ENCODE results near the gene DEK.

The DEK gene

GRCh38 chr6:18308070-18308735 is 43.9 kb upstream of the DEK start:
- no peak for TF ChIP-seq EZH2phosphoT487 (conservative IDR thresholded peaks at IDR 0.05; ENCODE audit: low read length)
- TF ChIP-seq, protein P1, sequence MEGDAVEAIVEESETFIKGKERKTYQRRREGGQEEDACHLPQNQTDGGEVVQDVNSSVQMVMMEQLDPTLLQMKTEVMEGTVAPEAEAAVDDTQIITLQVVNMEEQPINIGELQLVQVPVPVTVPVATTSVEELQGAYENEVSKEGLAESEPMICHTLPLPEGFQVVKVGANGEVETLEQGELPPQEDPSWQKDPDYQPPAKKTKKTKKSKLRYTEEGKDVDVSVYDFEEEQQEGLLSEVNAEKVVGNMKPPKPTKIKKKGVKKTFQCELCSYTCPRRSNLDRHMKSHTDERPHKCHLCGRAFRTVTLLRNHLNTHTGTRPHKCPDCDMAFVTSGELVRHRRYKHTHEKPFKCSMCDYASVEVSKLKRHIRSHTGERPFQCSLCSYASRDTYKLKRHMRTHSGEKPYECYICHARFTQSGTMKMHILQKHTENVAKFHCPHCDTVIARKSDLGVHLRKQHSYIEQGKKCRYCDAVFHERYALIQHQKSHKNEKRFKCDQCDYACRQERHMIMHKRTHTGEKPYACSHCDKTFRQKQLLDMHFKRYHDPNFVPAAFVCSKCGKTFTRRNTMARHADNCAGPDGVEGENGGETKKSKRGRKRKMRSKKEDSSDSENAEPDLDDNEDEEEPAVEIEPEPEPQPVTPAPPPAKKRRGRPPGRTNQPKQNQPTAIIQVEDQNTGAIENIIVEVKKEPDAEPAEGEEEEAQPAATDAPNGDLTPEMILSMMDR (IDR thresholded peaks at IDR 0.05; ENCODE audit: insufficient read depth, low read length, poor library complexity, severe bottlenecking): no peak
- no peaks in the 10 kb centered on the region for H3F3A ChIP-seq (ENCODE audit: insufficient read depth)
- H3K27ac ChIP-seq (ENCODE audit: low read depth, low read length): no peak overlapping the region
- H3K79me2 ChIP-seq (ENCODE audit: insufficient read depth, low read length): no peaks in the 10 kb centered on the region
- no peak overlapping the region for H3K4me2 ChIP-seq (ENCODE audit: low read depth, low read length, poor library complexity, severe bottlenecking)
- no peaks in the 10 kb centered on the region for H3K36me3 ChIP-seq (ENCODE audit: low read length)
- H4K20me1 ChIP-seq (ENCODE audit: low read depth, low read length): no peaks in the 10 kb centered on the region
- no peaks in the 10 kb centered on the region for H3K9me3 ChIP-seq (ENCODE audit: insufficient read depth, low read length)
- no peaks in the 10 kb centered on the region for H3K27me3 ChIP-seq (ENCODE audit: low read length)
- H3K9ac ChIP-seq (ENCODE audit: low read length): no peak overlapping the region
- H3K4me3 ChIP-seq (ENCODE audit: insufficient read depth, low read length, poor library complexity, severe bottlenecking): no peak overlapping the region
- no peaks in the 10 kb centered on the region for H3K9me2 ChIP-seq (replicated peaks; ENCODE audit: insufficient read depth, low read length)
- H2AFZ ChIP-seq (ENCODE audit: low read depth, low read length, severe bottlenecking): no peak overlapping the region

DNA sequence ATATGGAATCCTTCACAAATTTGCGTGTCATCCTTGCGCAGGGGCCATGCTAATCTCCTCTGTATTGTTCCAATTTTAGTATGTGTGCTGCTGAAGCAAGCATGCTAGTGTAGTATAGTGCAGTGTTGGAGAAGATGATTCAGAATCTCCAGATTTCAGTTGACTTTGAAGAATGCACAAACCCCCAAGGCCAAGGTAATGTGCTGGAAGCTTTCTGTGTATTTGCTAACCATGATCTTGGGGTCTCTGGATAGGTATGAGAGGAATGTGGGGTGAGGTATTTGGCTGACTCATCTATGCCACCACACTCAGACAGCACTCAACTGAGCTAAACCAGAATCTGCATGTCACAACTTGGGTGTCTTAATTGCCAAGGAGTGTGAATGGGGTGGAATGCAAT is 42.6 kb upstream of the DEK start:
- Histone ChIP-seq H3K79me2 (ENCODE audit: insufficient read depth, low read length) (no peaks in the 10 kb centered on the region), H3K4me3 (ENCODE audit: insufficient read depth, low read length, poor library complexity, severe bottlenecking) (no peak overlapping the region), H3K36me3 (ENCODE audit: low read length) (no peaks in the 10 kb centered on the region), H3K27me3 (ENCODE audit: low read length) (no peaks in the 10 kb centered on the region), H2AFZ (ENCODE audit: low read depth, low read length, severe bottlenecking) (no peak overlapping the region), H3K4me2 (ENCODE audit: low read depth, low read length, poor library complexity, severe bottlenecking) (no peak overlapping the region), H3K9me3 (ENCODE audit: insufficient read depth, low read length) (no peaks in the 10 kb centered on the region), H4K20me1 (ENCODE audit: low read depth, low read length) (no peaks in the 10 kb centered on the region), H3K27ac (ENCODE audit: low read depth, low read length) (no peak overlapping the region), H3F3A (ENCODE audit: insufficient read depth) (no peaks in the 10 kb centered on the region), H3K9ac (ENCODE audit: low read length) (no peak overlapping the region), H3K9me2 (replicated peaks; ENCODE audit: insufficient read depth, low read length) (no peaks in the 10 kb centered on the region)
- TF ChIP-seq, protein P1 (IDR thresholded peaks at IDR 0.05; ENCODE audit: insufficient read depth, low read length, poor library complexity, severe bottlenecking): no peak
- no peak for TF ChIP-seq EZH2phosphoT487 (conservative IDR thresholded peaks at IDR 0.05; ENCODE audit: low read length)

DNA sequence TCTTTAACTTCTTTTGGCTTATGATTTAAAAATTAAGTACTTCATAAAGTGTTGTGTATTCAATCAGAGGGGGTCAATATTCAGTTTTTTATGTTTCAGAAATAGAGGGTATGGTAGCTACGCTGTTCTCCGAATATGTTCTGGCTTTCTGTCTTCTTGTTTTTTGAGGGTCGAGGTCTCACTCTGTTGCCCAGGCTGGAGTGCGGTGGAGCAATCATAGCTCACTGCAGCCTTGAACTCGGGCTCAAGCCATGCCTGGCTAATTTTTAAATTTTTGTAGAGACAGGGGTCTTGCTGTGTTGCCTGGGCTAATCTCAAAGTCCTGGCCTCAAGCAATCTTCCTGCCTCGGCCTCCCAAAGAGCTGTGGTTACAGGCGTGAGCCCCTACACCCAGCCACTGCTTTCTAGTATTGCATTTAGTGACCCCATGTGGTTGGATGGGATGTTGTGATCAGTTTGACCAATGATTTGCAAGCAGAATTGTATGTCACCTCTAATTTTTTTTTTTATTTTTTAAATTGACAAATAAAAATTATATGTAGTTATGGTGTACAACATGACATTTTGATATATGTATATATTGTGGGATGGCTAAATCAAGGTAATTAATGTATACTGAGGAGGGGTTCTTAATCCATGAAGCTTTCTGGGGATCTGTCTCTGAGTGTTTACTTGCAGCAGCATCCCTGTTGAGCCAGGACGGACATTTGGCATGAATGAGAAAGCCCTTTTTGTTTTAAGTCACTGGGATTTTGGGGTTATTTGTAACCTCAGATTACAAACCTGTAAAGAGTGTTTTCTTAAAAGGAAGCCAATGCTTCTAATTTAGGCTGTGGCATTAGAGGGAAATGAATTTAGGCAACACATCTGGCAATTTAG is 38.5 kb upstream of the DEK start:
- no peaks in the 10 kb centered on the region for H3K36me3 ChIP-seq (ENCODE audit: low read length)
- no peaks in the 10 kb centered on the region for H3K79me2 ChIP-seq (ENCODE audit: insufficient read depth, low read length)
- H2AFZ ChIP-seq (ENCODE audit: low read depth, low read length, severe bottlenecking): no peak overlapping the region
- TF ChIP-seq, protein P1 (IDR thresholded peaks at IDR 0.05; ENCODE audit: insufficient read depth, low read length, poor library complexity, severe bottlenecking): no peak
- no peak for TF ChIP-seq EZH2phosphoT487 (conservative IDR thresholded peaks at IDR 0.05; ENCODE audit: low read length)
- no peak overlapping the region for H3K27ac ChIP-seq (ENCODE audit: low read depth, low read length)
- no peaks in the 10 kb centered on the region for H3K9me3 ChIP-seq (ENCODE audit: insufficient read depth, low read length)
- no peak overlapping the region for H3K4me2 ChIP-seq (ENCODE audit: low read depth, low read length, poor library complexity, severe bottlenecking)
- H3F3A ChIP-seq (ENCODE audit: insufficient read depth): no peaks in the 10 kb centered on the region
- H3K27me3 ChIP-seq (ENCODE audit: low read length): no peaks in the 10 kb centered on the region
- H3K4me3 ChIP-seq (ENCODE audit: insufficient read depth, low read length, poor library complexity, severe bottlenecking): no peak overlapping the region
- H3K9ac ChIP-seq (ENCODE audit: low read length): no peak overlapping the region
- no peaks in the 10 kb centered on the region for H4K20me1 ChIP-seq (ENCODE audit: low read depth, low read length)
- H3K9me2 ChIP-seq (replicated peaks; ENCODE audit: insufficient read depth, low read length): no peaks in the 10 kb centered on the region
